Neural crest cell (in vitro differentiated cells): ENCODE measurements around the gene CD82. TPM values are rescaled to one million over a fixed set of nuclear protein-coding genes. Genes with fewer than 3 reads are reported as not detected.

Experiments
- DNase-seq: peaks from one replicate; pipeline ENCODE4 v3.0.0; 2021; ENCODE audit warnings: low read depth, mixed read lengths, low spot score
- H3K27ac Mint-ChIP-seq: one replicate; pipeline ENCODE4 v1.8.0; 2021; ENCODE audit warnings: mild to moderate bottlenecking, mixed read lengths; ENCODE audit not compliant: unreplicated experiment
- H3K27me3 Mint-ChIP-seq: 2 replicates; pipeline ENCODE4 v1.8.0; 2021; ENCODE audit warnings: low read depth, mild to moderate bottlenecking, mixed read lengths
- H3K36me3 Mint-ChIP-seq: 2 replicates; pipeline ENCODE4 v1.8.0; 2021; ENCODE audit warnings: low read depth, mild to moderate bottlenecking, mixed read lengths
- H3K4me1 Mint-ChIP-seq: 2 replicates; pipeline ENCODE4 v1.8.0; 2021; ENCODE audit warnings: mixed read lengths
- H3K4me3 Mint-ChIP-seq: one replicate; pipeline ENCODE4 v1.8.0; 2021; ENCODE audit warnings: mild to moderate bottlenecking, mixed read lengths
- H3K9me3 Mint-ChIP-seq: 2 replicates; pipeline ENCODE4 v1.8.0; 2021; ENCODE audit warnings: mixed read lengths
- CTCF ChIP-seq: fragments of 200-600 bp; sonication (generic); conservative IDR thresholded peaks from 2 replicates; pipeline ENCODE4 v1.5.0; 2021; ENCODE audit warnings: antibody characterized with exemption, mild to moderate bottlenecking
- total RNA-seq: library from RNA; stranded (reverse); gene quantifications from 2 replicates; pipeline ENCODE4 v1.2.1, GENCODE V29; 2021

The CD82 gene
- total RNA-seq, 1 donor from 2014 or later = 14.1 TPM

GRCh38 chr11:44529895-44530412, 35.5 kb upstream of the CD82 start:
- H3K4me3 Mint-ChIP-seq = no peak overlapping the region
- H3K27me3 Mint-ChIP-seq = peaks cover 11% of the 10 kb centered on the region
- H3K27ac Mint-ChIP-seq = no peak overlapping the region
- no peaks in the 10 kb centered on the region for H3K36me3 Mint-ChIP-seq
- TF ChIP-seq CTCF = no peak
- H3K4me1 Mint-ChIP-seq = peaks cover 20% of the 10 kb centered on the region
- DNase-seq = no peak
- no peaks in the 10 kb centered on the region for H3K9me3 Mint-ChIP-seq

GRCh38 chr11:44530413-44531115, 34.9 kb upstream of the CD82 start:
- TF ChIP-seq CTCF = no peak
- H3K9me3 Mint-ChIP-seq = no peaks in the 10 kb centered on the region
- H3K4me3 Mint-ChIP-seq = no peak overlapping the region
- no peak overlapping the region for H3K27ac Mint-ChIP-seq
- H3K4me1 Mint-ChIP-seq = peaks cover 20% of the 10 kb centered on the region
- no peak for DNase-seq
- peaks cover 12% of the 10 kb centered on the region for H3K27me3 Mint-ChIP-seq
- no peaks in the 10 kb centered on the region for H3K36me3 Mint-ChIP-seq

- H3K9me3 Mint-ChIP-seq = no peaks in the 10 kb centered on the region
- peaks cover 12% of the 10 kb centered on the region for H3K27me3 Mint-ChIP-seq
- H3K36me3 Mint-ChIP-seq = no peaks in the 10 kb centered on the region
- H3K4me1 Mint-ChIP-seq = peaks cover 18% of the 10 kb centered on the region
- no peak for TF ChIP-seq CTCF
- no peak overlapping the region for H3K27ac Mint-ChIP-seq
- no peak overlapping the region for H3K4me3 Mint-ChIP-seq
- DNase-seq = no peak
These were observed 34.4 kb upstream of the CD82 start for GRCh38 chr11:44531116-44531504.

- H3K9me3 Mint-ChIP-seq = no peaks in the 10 kb centered on the region
- H3K36me3 Mint-ChIP-seq = no peaks in the 10 kb centered on the region
- H3K4me3 Mint-ChIP-seq = no peak overlapping the region
- H3K4me1 Mint-ChIP-seq = peaks cover 20% of the 10 kb centered on the region
- H3K27me3 Mint-ChIP-seq = peaks cover 12% of the 10 kb centered on the region
- no peak for DNase-seq
- TF ChIP-seq CTCF = no peak
- no peak overlapping the region for H3K27ac Mint-ChIP-seq
These were observed 33.8 kb upstream of the CD82 start for GRCh38 chr11:44531636-44532035.

GRCh38 chr11:44532809-44533208, 32.7 kb upstream of the CD82 start:
- no peak for DNase-seq
- Mint-ChIP-seq H3K27me3 (peaks cover 12% of the 10 kb centered on the region), H3K4me3 (no peak overlapping the region)

More at GRCh38 chr11:44532809-44533208, 32.7 kb upstream of the CD82 start:
- no peak overlapping the region for H3K27ac Mint-ChIP-seq
- H3K4me1 Mint-ChIP-seq = peaks cover 10% of the 10 kb centered on the region
- H3K9me3 Mint-ChIP-seq = no peaks in the 10 kb centered on the region
- TF ChIP-seq CTCF = no peak
- H3K36me3 Mint-ChIP-seq = no peaks in the 10 kb centered on the region
